ENCODE measurements around the gene REPS1.

The REPS1 gene

DNA sequence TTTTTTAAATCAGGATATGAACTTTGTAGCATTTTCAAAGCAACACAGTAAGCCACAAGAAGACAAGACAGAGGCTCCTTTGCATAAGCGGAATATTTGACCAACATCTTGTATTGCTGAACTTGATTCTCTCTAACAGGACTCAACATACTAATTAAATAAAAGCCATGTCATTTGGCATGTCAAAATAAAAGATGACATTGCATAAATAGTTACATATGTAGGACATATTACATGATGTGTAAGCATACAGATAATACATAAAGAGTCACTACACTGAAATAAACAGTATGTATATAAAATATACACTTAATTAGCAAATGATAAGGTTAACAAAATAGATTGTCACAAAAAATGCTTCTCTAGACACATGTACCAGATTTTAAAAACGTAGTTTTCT is 62.2 kb downstream of the REPS1 start:
- ChIA-PET POLR2A (no interaction called here), CTCF (no interaction called here)
- no peak for DNase-seq (ENCODE audit: extremely low spot score)
- TF ChIP-seq ZNF384 (IDR thresholded peaks at IDR 0.05) = no peak

DNA sequence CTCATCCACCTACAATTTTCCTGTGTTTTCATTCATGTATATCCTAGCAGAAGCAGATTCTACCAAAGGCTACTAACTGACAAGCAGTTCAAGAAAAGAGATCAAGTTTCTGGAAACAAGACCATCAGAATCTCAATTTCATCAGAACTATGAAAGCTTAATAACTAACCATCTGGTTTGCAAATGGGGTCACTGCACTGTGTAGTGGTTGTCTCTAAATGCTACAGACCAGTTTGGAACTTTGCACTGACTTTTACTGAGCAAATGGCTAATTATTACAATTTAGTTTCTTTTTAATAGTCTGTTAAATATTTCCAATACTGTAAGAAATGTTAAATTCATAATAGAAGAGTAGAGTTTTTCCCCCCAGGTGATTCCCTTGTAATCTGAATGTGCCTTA is 64.5 kb downstream of the REPS1 start:
- no peak for DNase-seq (ENCODE audit: extremely low spot score)
- no peak for TF ChIP-seq FOXM1 (IDR thresholded peaks at IDR 0.05; ENCODE audit: borderline replicate concordance)
- no peak for TF ChIP-seq SUZ12 (IDR thresholded peaks at IDR 0.05)
- no peak for TF ChIP-seq NFRKB (IDR thresholded peaks at IDR 0.05)
- no peak for TF ChIP-seq TARDBP (IDR thresholded peaks at IDR 0.05)
- no peak for TF ChIP-seq CTBP1 (IDR thresholded peaks at IDR 0.05; ENCODE audit: borderline replicate concordance)
- no peak for TF ChIP-seq FOXK2 (IDR thresholded peaks at IDR 0.05)
- no peak for TF ChIP-seq FOXA1 (IDR thresholded peaks at IDR 0.05)
- TF ChIP-seq SP1 (IDR thresholded peaks at IDR 0.05) = no peak
- no peak for TF ChIP-seq L3MBTL2 (conservative IDR thresholded peaks at IDR 0.05)
- TF ChIP-seq HDGF (IDR thresholded peaks at IDR 0.05; ENCODE audit: borderline replicate concordance) = no peak
- no peak for TF ChIP-seq ELF4 (IDR thresholded peaks at IDR 0.05)
- TF ChIP-seq ARNT (IDR thresholded peaks at IDR 0.05) = no peak
- TF ChIP-seq, protein P1, sequence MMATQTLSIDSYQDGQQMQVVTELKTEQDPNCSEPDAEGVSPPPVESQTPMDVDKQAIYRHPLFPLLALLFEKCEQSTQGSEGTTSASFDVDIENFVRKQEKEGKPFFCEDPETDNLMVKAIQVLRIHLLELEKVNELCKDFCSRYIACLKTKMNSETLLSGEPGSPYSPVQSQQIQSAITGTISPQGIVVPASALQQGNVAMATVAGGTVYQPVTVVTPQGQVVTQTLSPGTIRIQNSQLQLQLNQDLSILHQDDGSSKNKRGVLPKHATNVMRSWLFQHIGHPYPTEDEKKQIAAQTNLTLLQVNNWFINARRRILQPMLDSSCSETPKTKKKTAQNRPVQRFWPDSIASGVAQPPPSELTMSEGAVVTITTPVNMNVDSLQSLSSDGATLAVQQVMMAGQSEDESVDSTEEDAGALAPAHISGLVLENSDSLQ (IDR thresholded peaks at IDR 0.05) = no peak
- no peak for TF ChIP-seq ZNF384 (IDR thresholded peaks at IDR 0.05)
- TF ChIP-seq LEF1 (IDR thresholded peaks at IDR 0.05; ENCODE audit: borderline replicate concordance) = no peak
- no peak for TF ChIP-seq BHLHE40 (IDR thresholded peaks at IDR 0.05; ENCODE audit: borderline replicate concordance)
- ChIA-PET POLR2A (no interaction called here), CTCF (no interaction called here)

- no peak for DNase-seq (ENCODE audit: extremely low spot score)
- ChIA-PET POLR2A (no interaction called here), CTCF (no interaction called here)
- no peak for TF ChIP-seq BHLHE40 (IDR thresholded peaks at IDR 0.05; ENCODE audit: borderline replicate concordance)
- TF ChIP-seq NFRKB (IDR thresholded peaks at IDR 0.05) = no peak
- TF ChIP-seq FOXM1 (IDR thresholded peaks at IDR 0.05; ENCODE audit: borderline replicate concordance) = no peak
- TF ChIP-seq LEF1 (IDR thresholded peaks at IDR 0.05; ENCODE audit: borderline replicate concordance) = no peak
- TF ChIP-seq ZNF384 (IDR thresholded peaks at IDR 0.05) = no peak
- TF ChIP-seq L3MBTL2 (conservative IDR thresholded peaks at IDR 0.05) = no peak
- no peak for TF ChIP-seq FOXA1 (IDR thresholded peaks at IDR 0.05)
- no peak for TF ChIP-seq FOXK2 (IDR thresholded peaks at IDR 0.05)
- TF ChIP-seq TARDBP (IDR thresholded peaks at IDR 0.05) = no peak
- TF ChIP-seq HDGF (IDR thresholded peaks at IDR 0.05; ENCODE audit: borderline replicate concordance) = no peak
- TF ChIP-seq ARNT (IDR thresholded peaks at IDR 0.05) = no peak
- TF ChIP-seq SP1 (IDR thresholded peaks at IDR 0.05) = no peak
- TF ChIP-seq, protein P1 (IDR thresholded peaks at IDR 0.05) = no peak
- no peak for TF ChIP-seq ELF4 (IDR thresholded peaks at IDR 0.05)
- TF ChIP-seq SUZ12 (IDR thresholded peaks at IDR 0.05) = no peak
- no peak for TF ChIP-seq CTBP1 (IDR thresholded peaks at IDR 0.05; ENCODE audit: borderline replicate concordance)
Observed at GRCh38 chr6:138920906-138921305, 67.1 kb downstream of the REPS1 start.

DNA sequence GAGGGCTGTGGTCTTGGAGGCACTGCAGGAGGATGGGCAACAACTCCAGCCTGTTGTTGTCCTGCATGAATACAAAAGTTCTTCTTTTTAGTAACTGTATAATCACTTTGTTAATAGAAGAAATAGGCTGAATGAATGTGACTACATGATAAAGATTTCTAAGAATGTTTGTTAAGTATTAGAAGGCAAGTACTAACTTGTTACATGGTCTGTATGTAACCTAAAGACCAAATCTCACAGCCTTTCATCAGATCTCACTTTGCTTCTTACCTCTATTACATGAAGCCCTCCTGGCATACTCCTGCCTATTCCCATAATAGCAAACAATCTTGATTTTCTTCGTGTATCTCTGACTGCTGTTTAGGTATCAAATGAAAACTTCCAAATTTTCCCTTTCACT is 73.4 kb downstream of the REPS1 start:
- no peak for DNase-seq (ENCODE audit: extremely low spot score)
- CTCF ChIA-PET = no interaction called here
- TF ChIP-seq L3MBTL2 (conservative IDR thresholded peaks at IDR 0.05) = no peak
- POLR2A ChIA-PET = no interaction called here

DNA sequence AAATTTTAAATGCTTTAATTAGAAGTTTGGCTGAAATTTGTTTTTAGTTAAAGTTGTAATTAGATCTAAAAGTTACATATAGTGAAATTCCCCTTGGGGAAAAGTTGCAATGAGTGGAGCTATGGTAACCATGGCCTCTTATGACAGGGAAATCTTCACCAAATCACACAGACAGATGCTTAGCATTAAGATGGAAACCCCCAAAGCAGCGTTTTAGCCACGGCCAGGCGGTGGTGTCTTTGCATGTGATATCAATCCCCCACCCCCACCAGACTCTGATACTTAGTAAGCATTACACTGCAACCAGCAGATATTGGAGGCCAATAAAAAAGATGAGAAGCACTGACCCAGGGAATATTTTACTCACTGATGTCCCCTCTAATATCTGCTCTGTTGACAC is 75.7 kb downstream of the REPS1 start:
- CTCF ChIA-PET = no interaction called here
- no peak for TF ChIP-seq LEF1 (IDR thresholded peaks at IDR 0.05; ENCODE audit: borderline replicate concordance)
- no peak for TF ChIP-seq ZNF384 (IDR thresholded peaks at IDR 0.05)
- TF ChIP-seq, protein P1 (IDR thresholded peaks at IDR 0.05) = no peak
- no peak for TF ChIP-seq FOXA1 (IDR thresholded peaks at IDR 0.05)
- TF ChIP-seq ARNT (IDR thresholded peaks at IDR 0.05) = no peak

DNA sequence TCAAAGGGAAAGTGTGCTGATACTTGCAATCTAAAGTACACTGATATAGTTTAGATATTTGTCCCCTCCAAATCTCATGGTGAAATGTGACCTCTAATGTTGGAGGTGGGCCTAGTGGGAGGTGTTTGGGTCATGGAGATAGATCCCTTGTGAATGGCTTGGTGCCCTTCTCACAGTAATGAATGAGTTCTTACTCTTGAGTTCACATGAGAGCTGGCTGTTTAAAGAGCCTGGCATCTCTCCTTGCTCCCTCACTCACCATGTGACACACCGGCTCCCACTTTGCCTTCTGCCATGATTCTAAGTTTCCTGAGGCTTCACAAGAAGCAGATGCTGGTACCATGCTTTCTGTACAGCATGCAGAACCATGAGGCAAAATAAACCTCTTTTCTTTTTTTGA is 78.1 kb downstream of the REPS1 start:
- CTCF ChIA-PET = no interaction called here
- POLR2A ChIA-PET = no interaction called here
- TF ChIP-seq FOXA1 (IDR thresholded peaks at IDR 0.05) (no peak), NFRKB (IDR thresholded peaks at IDR 0.05) (no peak), L3MBTL2 (conservative IDR thresholded peaks at IDR 0.05) (no peak), LEF1 (IDR thresholded peaks at IDR 0.05; ENCODE audit: borderline replicate concordance) (no peak), HDGF (IDR thresholded peaks at IDR 0.05; ENCODE audit: borderline replicate concordance) (no peak), ZNF384 (IDR thresholded peaks at IDR 0.05) (no peak), ARNT (IDR thresholded peaks at IDR 0.05) (no peak), FOXK2 (IDR thresholded peaks at IDR 0.05) (no peak), FOXM1 (IDR thresholded peaks at IDR 0.05; ENCODE audit: borderline replicate concordance) (no peak), SUZ12 (IDR thresholded peaks at IDR 0.05) (no peak), SP1 (IDR thresholded peaks at IDR 0.05) (no peak), TARDBP (IDR thresholded peaks at IDR 0.05) (no peak), CTBP1 (IDR thresholded peaks at IDR 0.05; ENCODE audit: borderline replicate concordance) (no peak), BHLHE40 (IDR thresholded peaks at IDR 0.05; ENCODE audit: borderline replicate concordance) (no peak), ELF4 (IDR thresholded peaks at IDR 0.05) (no peak)
- TF ChIP-seq, protein P1 (IDR thresholded peaks at IDR 0.05) = no peak
- no peak for DNase-seq (ENCODE audit: extremely low spot score)

More for the DNA sequence above, 75.7 kb downstream of the REPS1 start:
- no peak for DNase-seq (ENCODE audit: extremely low spot score)
- POLR2A ChIA-PET = no interaction called here

All from HEK293T (cell line).